H1 (cell line): ENCODE results near the gene ELP5. TPM values are rescaled to one million over a fixed set of nuclear protein-coding genes. Genes with fewer than 3 reads are reported as not detected.

ENCODE experiments used
- CTCF ChIA-PET: fragments of 300-600 bp; sonication (Branson Sonifier 250); formaldehyde crosslinking; loops from one replicate; lab custom pipeline; 2021; ENCODE audit not compliant: partially characterized antibody; lab: Charles Lee
- POLR2A ChIA-PET: fragments of 300-600 bp; sonication (Branson Sonifier 250); formaldehyde crosslinking; loops from one replicate; lab custom pipeline; 2021; ENCODE audit warnings: inconsistent platforms; ENCODE audit not compliant: partially characterized antibody; lab: Charles Lee
- DNase-seq, 2 experiments: peaks; one replicate each; pipeline versions ENCODE4 v3.0.0 to v3.0.0-alpha.2; 2010 to 2022; ENCODE audit warnings: low spot score in 2 of 2, low read depth in 1 of 2, mixed read lengths in 1 of 2
- FAIRE-seq: peaks from 2 replicates; lab custom pipeline; 2011; peaks lifted over from hg19 to GRCh38; lab: Jason Lieb, UNC
- H2AFZ ChIP-seq: 2 replicates; pipeline ENCODE4 v1.8.1; 2012; ENCODE audit warnings: low read length, inconsistent platforms
- H2AK5ac ChIP-seq: 2 replicates; pipeline ENCODE4 v1.6.1; 2013; ENCODE audit warnings: low read depth, low read length
- H2BK120ac ChIP-seq: replicated peaks from 2 replicates; pipeline ENCODE3; 2013; ENCODE audit warnings: low read depth, low read length, inconsistent platforms
- H2BK12ac ChIP-seq: 2 replicates; pipeline ENCODE4 v1.6.1; 2013; ENCODE audit warnings: low read depth, low read length
- H2BK15ac ChIP-seq: 2 replicates; pipeline ENCODE4 v1.6.1; 2013; ENCODE audit warnings: low read length
- H2BK20ac ChIP-seq: 2 replicates; pipeline ENCODE4 v1.6.1; 2013; ENCODE audit warnings: low read length
- H2BK5ac ChIP-seq: 2 replicates; pipeline ENCODE4 v1.6.1; 2013; ENCODE audit warnings: low read depth, low read length
- H3K14ac ChIP-seq: 2 replicates; pipeline ENCODE4 v1.6.1; 2013; ENCODE audit warnings: inconsistent platforms; ENCODE audit not compliant: insufficient read length
- H3K18ac ChIP-seq: 2 replicates; pipeline ENCODE4 v1.6.1; 2013; ENCODE audit warnings: low read length; ENCODE audit errors: extremely low read depth
- H3K23ac ChIP-seq: 2 replicates; pipeline ENCODE4 v1.6.1; 2013; ENCODE audit warnings: inconsistent platforms; ENCODE audit not compliant: insufficient read length
- H3K23me2 ChIP-seq: 2 replicates; pipeline ENCODE4 v1.6.1; 2013; ENCODE audit warnings: low read depth, low read length
- H3K27ac ChIP-seq: 2 replicates; pipeline ENCODE4 v1.6.1; 2011; ENCODE audit warnings: low read depth, low read length, inconsistent platforms
- H3K27me3 ChIP-seq, 4 experiments: replicated peaks in 1 of 4; 1 replicate in 1 of 4; 2 replicates in 3 of 4; pipeline versions ENCODE4 v1.6.1 to v1.8.1; 2011 to 2013; ENCODE audit warnings: low read length in 3 of 4, mild to moderate bottlenecking in 3 of 4, inconsistent platforms in 2 of 4, mixed read lengths in 2 of 4, moderate library complexity in 1 of 4; ENCODE audit not compliant: control insufficient read depth in 3 of 4, insufficient read depth in 3 of 4; ENCODE audit errors: extremely low read depth in 1 of 4
- H3K36me3 ChIP-seq, 4 experiments: 2 replicates each; pipeline versions ENCODE4 v1.6.1 to v1.8.1; 2011 to 2013; ENCODE audit warnings: mild to moderate bottlenecking in 4 of 4, low read length in 3 of 4, moderate library complexity in 2 of 4, control low read depth in 1 of 4, inconsistent platforms in 1 of 4; ENCODE audit not compliant: insufficient read depth in 4 of 4, control insufficient read depth in 2 of 4
- H3K4ac ChIP-seq: replicated peaks from 2 replicates; pipeline ENCODE3; 2013; ENCODE audit warnings: low read length, low read depth, mixed read lengths, inconsistent platforms; ENCODE audit not compliant: insufficient read length
- H3K4me1 ChIP-seq, 4 experiments: replicated peaks in 1 of 4; 1 replicate in 1 of 4; 2 replicates in 3 of 4; pipeline versions ENCODE4 v1.6.1 to v1.8.1; 2011 to 2013; ENCODE audit warnings: low read length in 3 of 4, inconsistent platforms in 2 of 4, mixed read lengths in 1 of 4; ENCODE audit not compliant: insufficient read depth in 4 of 4, control insufficient read depth in 3 of 4
- H3K4me2 ChIP-seq, 2 experiments: 2 replicates each; pipeline versions ENCODE4 v1.6.1 to v1.8.1; 2011 to 2013; ENCODE audit warnings: low read depth in 2 of 2, low read length in 2 of 2, control low read depth in 1 of 2, inconsistent platforms in 1 of 2, mild to moderate bottlenecking in 1 of 2; ENCODE audit not compliant: insufficient read depth in 1 of 2
- H3K4me3 ChIP-seq, 4 experiments: fragments of 200-600, 300-600 bp in 1 of 4; sonication (generic), shearing (Covaris generic), sonication (Bioruptor Twin) in 1 of 4; 2 replicates each; pipeline versions ENCODE4 v1.5.1 to v1.8.1; 2011 to 2016; ENCODE audit warnings: low read length in 4 of 4, low read depth in 3 of 4, control low read depth in 2 of 4, inconsistent platforms in 2 of 4, mild to moderate bottlenecking in 2 of 4, mixed read lengths in 1 of 4, moderate library complexity in 1 of 4; ENCODE audit not compliant: insufficient read depth in 2 of 4; ENCODE audit errors: extremely low read depth in 1 of 4
- H3K56ac ChIP-seq: replicated peaks from 2 replicates; pipeline ENCODE3; 2013; ENCODE audit warnings: low read depth, mild to moderate bottlenecking, mixed read lengths, low read length, inconsistent platforms; ENCODE audit not compliant: insufficient read length
- H3K79me1 ChIP-seq: 2 replicates; pipeline ENCODE4 v1.6.1; 2013; ENCODE audit warnings: low read depth, low read length, control low read depth
- H3K79me2 ChIP-seq, 2 experiments: 2 replicates each; pipeline versions ENCODE4 v1.6.1 to v1.8.1; 2012 to 2013; ENCODE audit warnings: low read length in 2 of 2, mild to moderate bottlenecking in 2 of 2, inconsistent platforms in 1 of 2; ENCODE audit not compliant: insufficient read depth in 2 of 2, control insufficient read depth in 1 of 2
- H3K9ac ChIP-seq, 4 experiments: replicated peaks in 1 of 4; 1 replicate in 1 of 4; 2 replicates in 3 of 4; pipeline versions ENCODE4 v1.6.1 to v1.8.1; 2011 to 2013; ENCODE audit warnings: low read depth in 3 of 4, low read length in 3 of 4, control low read depth in 2 of 4, mild to moderate bottlenecking in 2 of 4, moderate library complexity in 2 of 4, inconsistent platforms in 1 of 4; ENCODE audit errors: extremely low read depth in 1 of 4
- H3K9me3 ChIP-seq, 2 experiments: 2 replicates each; pipeline versions ENCODE4 v1.6.1 to v1.8.1; 2012 to 2013; ENCODE audit warnings: mild to moderate bottlenecking in 2 of 2, moderate library complexity in 2 of 2, control low read depth in 1 of 2, inconsistent platforms in 1 of 2, low read depth in 1 of 2, low read length in 1 of 2, mixed read lengths in 1 of 2; ENCODE audit not compliant: insufficient read depth in 2 of 2
- H4K20me1 ChIP-seq, 2 experiments: replicated peaks in 1 of 2; 2 replicates each; pipeline versions ENCODE3 to v1.8.1; 2011 to 2013; ENCODE audit warnings: inconsistent platforms in 2 of 2, low read length in 2 of 2, mild to moderate bottlenecking in 1 of 2; ENCODE audit not compliant: insufficient read depth in 2 of 2, control insufficient read depth in 1 of 2
- H4K5ac ChIP-seq: 2 replicates; pipeline ENCODE4 v1.6.1; 2013; ENCODE audit warnings: low read length, low read depth, mixed read lengths, inconsistent platforms; ENCODE audit not compliant: insufficient read length
- H4K8ac ChIP-seq: 2 replicates; pipeline ENCODE4 v1.8.0; 2013; ENCODE audit warnings: mild to moderate bottlenecking, moderate library complexity, low read length, inconsistent platforms; ENCODE audit not compliant: insufficient read depth; ENCODE audit errors: extremely low read depth
- H4K91ac ChIP-seq: replicated peaks from 2 replicates; pipeline ENCODE3; 2013; ENCODE audit warnings: low read length, mixed read lengths, inconsistent platforms; ENCODE audit not compliant: insufficient read length
- BACH1 ChIP-seq: IDR thresholded peaks from 2 replicates; pipeline ENCODE4 v1.6.1; 2012; ENCODE audit warnings: low read length, improper control_type of control experiment
- CEBPB ChIP-seq: IDR thresholded peaks from 2 replicates; pipeline ENCODE4 v1.6.1; 2012; ENCODE audit warnings: low read depth, low read length
- CHD1 ChIP-seq: IDR thresholded peaks from 2 replicates; pipeline ENCODE4 v1.6.1; 2012; ENCODE audit warnings: low read depth, low read length, improper control_type of control experiment
- RAD21 ChIP-seq, 2 experiments: IDR thresholded peaks in 1 of 2; conservative IDR thresholded peaks in 1 of 2; 2 replicates each; pipeline ENCODE4 v1.6.1; 2011; ENCODE audit warnings: low read depth in 2 of 2, low read length in 2 of 2, improper control_type of control experiment in 1 of 2, inconsistent platforms in 1 of 2, mild to moderate bottlenecking in 1 of 2, moderate library complexity in 1 of 2
- SIX5 ChIP-seq: IDR thresholded peaks from 2 replicates; pipeline ENCODE4 v1.6.1; 2011; ENCODE audit warnings: mild to moderate bottlenecking, low read depth, low read length
- TEAD4 ChIP-seq: IDR thresholded peaks from 2 replicates; pipeline ENCODE4 v1.6.1; 2012; ENCODE audit warnings: low read depth, low read length, inconsistent platforms, mixed read lengths
- WGBS, 2 experiments: shearing (Covaris generic) in 1 of 2; methylation state at CpG; one replicate each; pipeline versions ENCODE4 v1.1.6 to v1.1.7; 2013 to 2015; ENCODE audit warnings: low lambda C conversion rate in 2 of 2, mixed read lengths in 2 of 2, inconsistent platforms in 1 of 2, low coverage in 1 of 2, missing lambda C conversion rate in 1 of 2; ENCODE audit not compliant: insufficient replicate concordance in 2 of 2, insufficient coverage in 1 of 2, insufficient read length in 1 of 2; ENCODE audit errors: extremely low coverage in 1 of 2, missing lambda C conversion rate in 1 of 2; 5-methylcytosine and 5-hydroxymethylcytosine counted together
- long read RNA-seq, 2 experiments: library from RNA in 1 of 2; library from capped mRNA in 1 of 2; stranded (forward); transcript quantifications; one replicate each; pipeline ENCODE4 v2.0.0, GENCODE V29; 2021; ENCODE audit warnings: inconsistent platforms in 1 of 2
- polyA minus RNA-seq, 3 experiments: library from RNA; depleted of rRNA, polyadenylated mRNA; stranded (reverse); fragments of >200 nt; gene quantifications; 1 replicate in 2 of 3; 2 replicates in 1 of 3; pipeline ENCODE4 v1.2.3, GENCODE V29; 2011
- polyA plus RNA-seq, 7 experiments: library from polyadenylated mRNA; depleted of rRNA in 3 of 7; stranded (reverse) in 5 of 7; unstranded in 2 of 7; fragments of >200 nt in 5 of 7; fragments of 200-250 nt in 2 of 7; gene quantifications; 1 replicate in 5 of 7; 2 replicates in 1 of 7; 4 replicates in 1 of 7; pipeline versions ENCODE4 v1.2.1 to v1.2.3, GENCODE V29; 2011 to 2013; ENCODE audit warnings: missing spikeins in 2 of 7, mixed read lengths in 2 of 7
- total RNA-seq: library from RNA; stranded (reverse); fragmentation: NEBNext Ultra II Directional; extraction: Animal tissue kit (Norgen Biotek cat#: 25700); gene quantifications from 2 replicates; pipeline ENCODE4 v1.2.1, GENCODE V29; 2021

The ELP5 gene
- 75.4 and 78.1 TPM in 2 replicates for total RNA-seq
- polyA plus RNA-seq (2011; rRNA removed), result 107 and 117 TPM in 2 replicates
- 97.9 TPM for polyA plus RNA-seq (2011; cell fraction: cytosol; rRNA removed)
- 68.1 TPM for polyA plus RNA-seq (2011; cell fraction: nucleus; rRNA removed)
- polyA plus RNA-seq (2012, experiment 1 of 2), result 78.7 to 99.0 TPM (median 88.0 TPM) in 4 replicates
- polyA plus RNA-seq (2012, experiment 2 of 2), result 129 TPM
- polyA plus RNA-seq (2013, experiment 1 of 2), result 56.8 TPM
- 61.9 TPM for polyA plus RNA-seq (2013, experiment 2 of 2)
- 35.6 and 43.4 TPM in 2 replicates for polyA minus RNA-seq (2011; rRNA and poly(A)+ RNA removed)
- 20.9 TPM for polyA minus RNA-seq (2011; cell fraction: cytosol; rRNA and poly(A)+ RNA removed)
- polyA minus RNA-seq (2011; cell fraction: nucleus; rRNA and poly(A)+ RNA removed), result 25.1 TPM
- long read RNA-seq, experiment 1, transcript ELP5-210 (4 exons, 687 nt), result major isoform, 21 of 58 reads
- long read RNA-seq, experiment 1, transcript ELP5-213 (3 exons, 510 nt), result minor isoform, 8 of 58 reads
- long read RNA-seq, experiment 1, transcript ELP5-204 (8 exons, 1,423 nt), result minor isoform, 8 of 58 reads
- long read RNA-seq, experiment 1, partial matches to known transcripts, result 8 of 58 reads
- long read RNA-seq, experiment 1, other reads (novel, unspliced or antisense), result 8 of 58 reads
- long read RNA-seq, experiment 2, transcript ELP5-204 (8 exons, 1,423 nt), result major isoform, 44 of 86 reads
- long read RNA-seq, experiment 2, transcript ELP5-214 (6 exons, 2,209 nt), result minor isoform, 5 of 86 reads
- long read RNA-seq, experiment 2, transcript ELP5-210 (4 exons, 687 nt), result minor isoform, 15 of 86 reads
- long read RNA-seq, experiment 2, partial matches to known transcripts, result 8 of 86 reads
- long read RNA-seq, experiment 2, other reads (novel, unspliced or antisense), result 9 of 86 reads

- peak within 1 kb of the TSS; percentile 89 to 99 for H3K4me2 ChIP-seq
- ChIA-PET CTCF (no interaction called here), POLR2A (interaction anchor here (1.0 to 8.3 kb wide), 10 partner anchors 9 to 44 kb away, joined by 3 to 121 read pairs (median 7); partner anchors contain the start of genes ACADVL, CLDN7, DLG4 and DVL2)
- peaks cover 16% of the 10 kb centered on the region for H3K79me1 ChIP-seq
- peak within 1 kb of the TSS; percentile 93; the same call in 1 of the 2 replicates for H2AFZ ChIP-seq
- peak within 1 kb of the TSS; percentile 89 for H2BK5ac ChIP-seq
- H2BK15ac ChIP-seq, result no peak within 1 kb of the TSS
- peak within 1 kb of the TSS; percentile 99 for H4K8ac ChIP-seq
- 7% methylated on average over 39 of the region's 55 CpGs; no CpG with 5 or more reads in 1 of the 2 experiments for WGBS, 2 experiments
- peaks cover 0 to 9% (median 4%) of the 10 kb centered on the region in 4 experiments; a peak in 6 of 7 replicates for H3K4me1 ChIP-seq
- H3K4ac ChIP-seq, result peak within 1 kb of the TSS; percentile 88
- H3K14ac ChIP-seq, result no peak within 1 kb of the TSS
- H4K91ac ChIP-seq, result peak within 1 kb of the TSS; percentile 70
- H3K4me3 ChIP-seq, result peak within 1 kb of the TSS; percentile 58 to 84 (median 79)
- peak within 1 kb of the TSS; percentile 86 for H2BK12ac ChIP-seq
- no peak within 1 kb of the TSS for H2BK20ac ChIP-seq
- H3K27me3 ChIP-seq, result no peaks in the 10 kb centered on the region
- H3K36me3 ChIP-seq, result peaks cover 2 to 17% (median 10%) of the 10 kb centered on the region in 4 experiments; a peak in 6 of 8 replicates
- H3K23me2 ChIP-seq, result peaks cover 7% of the 10 kb centered on the region
- peak within 1 kb of the TSS; percentile 92 for H4K5ac ChIP-seq
- H3K27ac ChIP-seq, result peak within 1 kb of the TSS; percentile 97
- DNase-seq, result peak in 1 of 2 experiments; percentile 97
- peak within 1 kb of the TSS; percentile 87 to 91 (median 90) for H3K9ac ChIP-seq
- peak within 1 kb of the TSS; percentile 73 for H3K56ac ChIP-seq
- peaks cover 4 to 11% of the 10 kb centered on the region in 2 experiments for H4K20me1 ChIP-seq
- no peak within 1 kb of the TSS for H3K23ac ChIP-seq
- peak within 1 kb of the TSS; percentile 97 for H3K18ac ChIP-seq
- H3K9me3 ChIP-seq, result no peaks in the 10 kb centered on the region
- H3K79me2 ChIP-seq, result peaks cover 23 to 48% of the 10 kb centered on the region in 2 experiments
- peak; percentile 7 for FAIRE-seq
- no peak within 1 kb of the TSS for H2AK5ac ChIP-seq
- no peak within 1 kb of the TSS for H2BK120ac ChIP-seq
- TF ChIP-seq BACH1 (0 out of 2 replicates have a peak, but pooled peaks have one; percentile 20), CEBPB (no peak), SIX5 (no peak), RAD21 (IDR thresholded peaks at IDR 0.05 in 1 of 2, conservative IDR thresholded peaks at IDR 0.05 in 1 of 2; ENCODE audit: low read depth in 2 of 2, low read length in 2 of 2) (peak in 1 of 2 experiments; percentile 11; a peak in 1 of 4 replicates), TEAD4 (no peak), CHD1 (no peak)
Measured at GRCh38 chr17:7252176-7253043, at the start of gene ELP5. Gene ELP5 (plus strand): TSS chr17:7252215. CDS start chr17:7252551, 336 bp downstream.
